ENCODE measurements around the gene GPN1. TPM values are rescaled to one million over a fixed set of nuclear protein-coding genes. Genes with fewer than 3 reads are reported as not detected.

The GPN1 gene
- total RNA-seq, 3 donors from 2014 or later (not counting 1 experiment from before 2014, with no cell fraction given), result 31.5 to 36.1 (median 34.9) TPM

DNA sequence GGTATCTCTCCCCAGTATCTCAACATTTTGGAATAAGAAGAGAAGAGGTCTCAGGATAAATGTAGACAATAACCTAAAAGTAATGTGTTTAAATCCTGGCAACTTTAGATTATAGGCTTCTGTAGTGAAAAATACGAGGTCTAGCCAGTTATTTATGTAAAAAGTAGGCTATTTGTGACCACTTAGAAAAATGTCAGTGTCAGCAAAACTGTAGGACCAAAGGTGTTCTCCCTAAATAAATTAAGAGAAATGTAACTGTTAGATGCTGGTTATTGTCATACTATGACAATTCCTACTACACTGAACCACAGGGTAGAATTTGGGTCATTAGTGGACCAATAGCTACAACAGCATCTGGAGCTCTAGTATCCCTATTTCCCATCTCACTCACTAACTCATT, 32.5 kb downstream of the GPN1 start:
- intact Hi-C loops (cut with micrococcal nuclease), result loop anchor here (5.0 kb wide), 1 partner anchor 34 kb away; the partner anchor contains the start of genes CCDC121 and GPN1
- Mint-ChIP-seq H3K27ac (peak overlapping the region in 1 of 2 donors; percentile 99), H3K27me3 (ENCODE audit: low read depth in 2 of 2) (no peaks in the 10 kb centered on the region)

GRCh38 chr2:27663285-27664153, 34.7 kb downstream of the GPN1 start, which contains the start of the genes SLC4A1AP and SUPT7L:
Gene SLC4A1AP, plus strand, starts transcription at chr2:27663889. Its CDS starts 26 bp downstream, at chr2:27663915.
Gene SUPT7L, minus strand, starts transcription at chr2:27663614. Its CDS starts 1,422 bp downstream, at chr2:27662192.
- Histone ChIP-seq H3K9me3 (ENCODE audit: control insufficient read depth, insufficient read depth, low read length) (no peaks in the 10 kb centered on the region), H3K4me3 (ENCODE audit: low read length) (peak within 1 kb of the TSS; percentile 94), H3K36me3 (ENCODE audit: control insufficient read depth, insufficient read depth, low read length) (peaks cover 39% of the 10 kb centered on the region), H3K27ac (ENCODE audit: low read length) (peak within 1 kb of the TSS; percentile 99), H3K4me1 (ENCODE audit: control insufficient read depth, insufficient read depth, low read length) (peaks cover 22% of the 10 kb centered on the region), H3K27me3 (ENCODE audit: control insufficient read depth, insufficient read depth, low read length) (no peaks in the 10 kb centered on the region)
- no peaks in the 10 kb centered on the region for H3K9me3 Mint-ChIP-seq
- DNase-seq (peak; percentile 78 to 90), ATAC-seq (peak; percentile 81 to 89 (median 87))
- intact Hi-C loops (cut with micrococcal nuclease), result loop anchor here (5.0 kb wide), 1 partner anchor 36 kb away; the partner anchor contains the start of genes CCDC121 and GPN1
- peak within 1 kb of the TSS; percentile 99 for H3K4me3 Mint-ChIP-seq
- H3K4me1 Mint-ChIP-seq, result peaks cover 37 to 49% of the 10 kb centered on the region in 2 donors
- H3K36me3 Mint-ChIP-seq, result peaks cover 13% of the 10 kb centered on the region
- H3K27me3 Mint-ChIP-seq (ENCODE audit: low read depth in 2 of 2), result no peaks in the 10 kb centered on the region
- TF ChIP-seq, protein P1, sequence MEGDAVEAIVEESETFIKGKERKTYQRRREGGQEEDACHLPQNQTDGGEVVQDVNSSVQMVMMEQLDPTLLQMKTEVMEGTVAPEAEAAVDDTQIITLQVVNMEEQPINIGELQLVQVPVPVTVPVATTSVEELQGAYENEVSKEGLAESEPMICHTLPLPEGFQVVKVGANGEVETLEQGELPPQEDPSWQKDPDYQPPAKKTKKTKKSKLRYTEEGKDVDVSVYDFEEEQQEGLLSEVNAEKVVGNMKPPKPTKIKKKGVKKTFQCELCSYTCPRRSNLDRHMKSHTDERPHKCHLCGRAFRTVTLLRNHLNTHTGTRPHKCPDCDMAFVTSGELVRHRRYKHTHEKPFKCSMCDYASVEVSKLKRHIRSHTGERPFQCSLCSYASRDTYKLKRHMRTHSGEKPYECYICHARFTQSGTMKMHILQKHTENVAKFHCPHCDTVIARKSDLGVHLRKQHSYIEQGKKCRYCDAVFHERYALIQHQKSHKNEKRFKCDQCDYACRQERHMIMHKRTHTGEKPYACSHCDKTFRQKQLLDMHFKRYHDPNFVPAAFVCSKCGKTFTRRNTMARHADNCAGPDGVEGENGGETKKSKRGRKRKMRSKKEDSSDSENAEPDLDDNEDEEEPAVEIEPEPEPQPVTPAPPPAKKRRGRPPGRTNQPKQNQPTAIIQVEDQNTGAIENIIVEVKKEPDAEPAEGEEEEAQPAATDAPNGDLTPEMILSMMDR (IDR thresholded peaks at IDR 0.05), result no peak
- under 1% methylated on average over 56 of the region's 56 CpGs for WGBS (ENCODE audit: insufficient coverage)
- H3K27ac Mint-ChIP-seq, result peak within 1 kb of the TSS; percentile 99

More for the DNA sequence above, 32.5 kb downstream of the GPN1 start:
- peaks cover 37 to 47% of the 10 kb centered on the region in 2 donors for H3K4me1 Mint-ChIP-seq
- Histone ChIP-seq H3K27me3 (ENCODE audit: control insufficient read depth, insufficient read depth, low read length) (no peaks in the 10 kb centered on the region), H3K4me1 (ENCODE audit: control insufficient read depth, insufficient read depth, low read length) (peaks cover 22% of the 10 kb centered on the region), H3K36me3 (ENCODE audit: control insufficient read depth, insufficient read depth, low read length) (peaks cover 42% of the 10 kb centered on the region), H3K27ac (ENCODE audit: low read length) (no peak overlapping the region), H3K9me3 (ENCODE audit: control insufficient read depth, insufficient read depth, low read length) (no peaks in the 10 kb centered on the region), H3K4me3 (ENCODE audit: low read length) (no peak overlapping the region)
- TF ChIP-seq, protein P1 (IDR thresholded peaks at IDR 0.05), result no peak
- H3K36me3 Mint-ChIP-seq, result peaks cover 13% of the 10 kb centered on the region
- ATAC-seq, result no peak
- 85% methylated on average over 1 of the region's 1 CpG for WGBS (ENCODE audit: insufficient coverage)
- peak overlapping the region; percentile 28 for H3K4me3 Mint-ChIP-seq
- no peak for DNase-seq
- H3K9me3 Mint-ChIP-seq, result no peaks in the 10 kb centered on the region

DNA sequence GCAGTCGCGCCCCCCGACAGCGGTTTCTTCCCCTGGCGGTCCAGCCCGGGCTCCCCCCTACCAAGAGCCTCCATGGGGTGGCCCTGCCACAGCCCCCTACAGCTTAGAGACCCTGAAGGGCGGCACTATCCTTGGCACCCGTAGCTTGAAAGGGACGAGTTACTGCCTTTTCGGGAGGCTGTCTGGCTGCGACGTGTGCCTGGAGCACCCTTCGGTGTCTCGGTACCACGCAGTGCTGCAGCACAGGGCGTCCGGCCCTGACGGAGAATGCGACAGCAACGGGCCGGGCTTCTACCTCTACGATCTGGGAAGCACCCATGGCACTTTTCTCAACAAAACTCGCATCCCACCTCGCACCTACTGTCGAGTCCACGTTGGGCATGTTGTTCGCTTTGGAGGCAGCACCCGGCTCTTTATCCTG, 35.3 kb downstream of the GPN1 start:
- intact Hi-C loops (cut with micrococcal nuclease), result loop anchor here (5.0 kb wide), 1 partner anchor 37 kb away; the partner anchor contains the start of genes CCDC121 and GPN1
- DNase-seq, result no peak
- TF ChIP-seq, protein P1 (IDR thresholded peaks at IDR 0.05), result no peak
- H3K4me1 Mint-ChIP-seq, result peaks cover 37 to 45% of the 10 kb centered on the region in 2 donors
- H3K27ac ChIP-seq (ENCODE audit: low read length), result peak overlapping the region; percentile 99
- no peaks in the 10 kb centered on the region for H3K9me3 Mint-ChIP-seq
- ATAC-seq, result peak in 1 of 3 donors; percentile 2
- no peaks in the 10 kb centered on the region for H3K27me3 Mint-ChIP-seq (ENCODE audit: low read depth in 2 of 2)
- 6% methylated on average over 28 of the region's 28 CpGs for WGBS (ENCODE audit: insufficient coverage)
- H3K36me3 Mint-ChIP-seq, result peaks cover 19% of the 10 kb centered on the region
- no peaks in the 10 kb centered on the region for H3K9me3 ChIP-seq (ENCODE audit: control insufficient read depth, insufficient read depth, low read length)
- H3K27me3 ChIP-seq (ENCODE audit: control insufficient read depth, insufficient read depth, low read length), result no peaks in the 10 kb centered on the region
- peaks cover 43% of the 10 kb centered on the region for H3K36me3 ChIP-seq (ENCODE audit: control insufficient read depth, insufficient read depth, low read length)
- H3K4me3 ChIP-seq (ENCODE audit: low read length), result peak overlapping the region; percentile 94
- peak overlapping the region; percentile 99 for H3K27ac Mint-ChIP-seq
- peak overlapping the region; percentile 99 for H3K4me3 Mint-ChIP-seq
- peaks cover 22% of the 10 kb centered on the region for H3K4me1 ChIP-seq (ENCODE audit: control insufficient read depth, insufficient read depth, low read length)
